Activated effector memory CD4-positive, alpha-beta T cell treated with anti-CD3 and anti-CD28 coated beads, Interleukin-2, amount 50 U/mL, for 16 hours (primary cell): ENCODE data around the gene XRCC1.
"Not testable (repeated sequence)": the region's sequence is repeated elsewhere in the genome, so short reads cannot be mapped to it uniquely, and the experiment has no call there.

Source experiments
- DNase-seq: peaks from one replicate; pipeline ENCODE4 v3.0.0-alpha.2; 2020

Gene XRCC1

DNA sequence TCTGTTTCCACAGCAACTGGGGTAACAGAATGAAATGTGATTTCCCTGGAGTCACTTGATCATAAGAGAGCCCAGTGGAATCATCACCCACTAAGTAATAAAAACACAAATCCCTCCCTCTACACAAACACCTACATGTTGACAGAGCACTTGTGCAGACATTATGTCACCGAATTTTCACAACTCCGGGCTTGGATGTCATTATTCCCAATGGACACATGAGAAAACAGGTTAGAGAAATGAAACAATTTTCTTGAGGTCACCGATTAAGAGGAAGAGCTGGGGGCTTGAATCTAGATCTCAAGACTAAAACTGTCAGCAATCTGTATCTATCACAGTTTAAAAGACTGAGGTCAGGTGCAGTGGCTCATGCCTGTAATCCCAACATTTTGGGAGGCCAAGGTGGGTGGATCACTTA, 3.1 kb downstream of the XRCC1 start:
- no peak for DNase-seq

DNA sequence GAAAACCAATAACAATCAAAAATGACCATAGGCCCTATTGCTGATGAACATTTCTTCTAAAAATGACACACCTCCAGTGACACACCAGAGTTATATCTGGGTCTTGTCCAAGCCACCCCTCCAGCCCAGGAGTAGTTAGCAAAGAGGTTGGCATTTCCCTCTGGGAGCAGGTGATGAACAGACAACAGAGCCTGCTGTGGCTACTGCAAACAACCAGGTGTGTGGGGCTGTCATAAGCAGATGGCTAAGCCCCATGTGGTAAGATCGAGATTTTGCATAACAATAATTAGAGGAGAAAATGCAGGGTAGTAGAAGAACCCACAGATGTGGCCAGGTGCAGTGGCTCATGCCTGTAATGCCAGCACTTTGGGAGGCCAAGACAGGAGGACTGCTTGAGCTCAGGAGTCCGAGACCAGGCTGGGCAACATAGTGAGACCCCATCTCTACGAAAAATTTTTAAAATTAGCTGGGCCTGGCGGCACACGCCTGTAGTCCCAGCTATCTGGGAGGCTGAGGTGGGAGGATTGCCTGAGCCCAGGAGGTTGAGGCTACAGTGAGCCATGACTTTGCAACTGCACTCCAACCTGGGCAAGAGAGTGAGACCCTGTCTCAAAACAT, 5.0 kb downstream of the XRCC1 start:
- DNase-seq, result no peak

DNA sequence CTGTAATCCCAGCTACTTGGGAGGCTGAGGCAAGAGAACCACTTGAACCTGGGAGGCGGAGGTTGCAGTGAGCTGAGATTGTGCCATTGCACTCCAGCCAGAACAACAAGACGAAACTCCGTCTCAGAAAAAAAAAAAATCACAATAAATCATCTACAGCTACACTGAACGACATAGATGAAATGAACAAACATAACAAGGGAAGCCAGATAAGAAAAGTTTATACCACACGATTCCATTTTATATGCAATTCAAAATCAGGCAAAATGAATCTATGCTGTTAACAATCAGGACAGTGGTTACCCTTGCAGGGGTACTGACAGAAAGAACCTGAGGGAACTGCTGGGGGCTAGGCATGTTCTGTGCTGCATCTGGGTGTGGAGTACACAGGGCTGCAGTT, 5.7 kb downstream of the XRCC1 start:
- DNase-seq, result no peak

DNA sequence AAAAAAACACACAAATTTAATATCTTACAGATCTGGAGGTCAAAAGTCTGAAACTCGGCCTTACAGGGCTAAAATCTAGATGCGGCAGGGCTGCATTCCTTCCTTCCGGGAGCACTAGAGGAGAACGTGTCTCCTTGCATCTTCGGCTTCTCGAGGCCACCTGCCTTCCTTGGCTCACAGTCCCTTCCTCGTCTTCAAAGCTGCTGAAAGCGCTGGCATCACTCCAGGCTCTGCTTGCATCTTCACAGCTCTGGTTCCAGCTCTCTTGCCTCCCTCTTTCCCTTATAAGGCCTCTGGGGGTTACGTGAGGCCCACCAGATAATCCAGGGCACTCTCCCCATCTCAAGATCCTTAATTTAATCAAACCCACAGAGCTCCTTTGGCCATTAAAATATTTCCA, 10.5 kb downstream of the XRCC1 start:
- DNase-seq, result no peak

DNA sequence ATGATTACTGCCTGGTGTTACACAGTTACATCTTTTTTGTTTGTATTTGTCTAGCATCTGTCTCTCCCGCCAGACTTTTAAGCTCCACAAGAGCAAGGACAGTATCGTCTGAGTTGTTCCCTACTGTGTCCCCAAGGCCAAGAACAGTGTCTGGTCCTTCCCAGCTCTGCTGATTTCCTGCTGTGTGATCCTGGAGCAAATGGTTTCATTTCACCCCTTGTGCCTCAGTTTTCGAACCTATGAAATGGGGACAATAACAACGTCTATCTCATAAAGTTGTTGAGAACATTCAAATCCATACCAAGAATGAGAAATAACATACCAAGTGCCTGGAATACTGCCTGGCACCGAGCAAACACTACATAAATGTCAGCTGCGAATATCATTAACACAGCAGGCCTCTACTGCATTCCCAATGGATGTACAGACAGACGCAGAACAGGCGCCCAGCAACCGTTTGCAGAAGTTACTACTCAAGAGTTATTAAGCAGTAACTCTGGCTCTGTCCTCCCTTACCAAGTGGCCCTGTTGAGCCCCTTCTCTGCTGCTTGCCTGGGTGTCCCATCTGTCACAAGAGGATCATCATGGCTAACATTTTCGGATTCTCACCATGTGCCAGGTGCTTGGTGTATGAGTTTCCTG, 11.4 kb downstream of the XRCC1 start:
- no peak for DNase-seq

DNA sequence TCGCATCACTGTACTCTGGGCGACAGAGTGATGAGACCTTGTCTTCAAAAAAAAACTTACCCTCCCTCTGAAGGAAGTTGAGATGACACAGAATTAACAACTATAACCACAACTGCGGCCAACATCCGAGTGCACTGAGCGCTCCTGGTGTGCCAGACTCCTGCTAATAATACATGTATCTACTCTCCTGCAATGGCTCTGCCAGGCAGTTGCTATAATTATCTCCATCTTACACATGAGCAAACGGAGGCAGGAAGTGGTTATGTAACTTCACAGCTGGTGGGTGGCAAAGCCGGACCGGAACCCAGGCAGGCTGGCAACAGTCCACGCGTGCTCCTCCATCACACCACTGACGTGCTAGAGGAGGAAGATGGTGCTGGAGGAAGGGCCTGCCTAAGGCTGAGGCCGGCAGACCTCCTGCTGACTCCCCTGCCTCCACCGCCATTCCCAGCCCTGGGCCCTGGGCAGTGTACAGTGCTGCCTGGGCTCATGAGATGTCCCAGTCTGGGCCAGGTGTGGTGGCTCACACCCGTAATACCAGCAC, 12.6 kb downstream of the XRCC1 start:
- DNase-seq, result peak; percentile 87

DNA sequence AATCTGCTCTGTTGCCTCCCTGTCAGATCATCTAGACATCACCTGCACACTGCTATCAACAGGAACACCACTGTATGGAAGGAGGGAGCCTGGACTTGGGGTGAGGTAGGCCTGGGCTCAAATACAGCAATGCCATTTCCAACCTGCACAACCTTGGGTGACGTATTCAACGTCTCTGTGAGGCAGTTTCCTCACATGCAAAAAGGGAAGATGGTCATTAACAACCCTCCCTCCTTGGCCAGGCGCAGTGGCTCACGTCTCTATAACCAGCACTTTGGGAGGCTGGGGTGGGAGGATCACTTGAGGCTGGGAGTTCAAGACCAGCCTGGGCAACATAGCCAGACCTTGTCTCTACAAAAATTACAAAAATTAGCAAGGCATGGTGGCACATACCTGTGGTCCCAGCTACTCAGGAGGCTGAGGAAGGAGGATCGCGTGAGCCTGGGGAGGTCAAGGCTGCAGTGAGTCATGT, 13.1 kb downstream of the XRCC1 start:
- no peak for DNase-seq

DNA sequence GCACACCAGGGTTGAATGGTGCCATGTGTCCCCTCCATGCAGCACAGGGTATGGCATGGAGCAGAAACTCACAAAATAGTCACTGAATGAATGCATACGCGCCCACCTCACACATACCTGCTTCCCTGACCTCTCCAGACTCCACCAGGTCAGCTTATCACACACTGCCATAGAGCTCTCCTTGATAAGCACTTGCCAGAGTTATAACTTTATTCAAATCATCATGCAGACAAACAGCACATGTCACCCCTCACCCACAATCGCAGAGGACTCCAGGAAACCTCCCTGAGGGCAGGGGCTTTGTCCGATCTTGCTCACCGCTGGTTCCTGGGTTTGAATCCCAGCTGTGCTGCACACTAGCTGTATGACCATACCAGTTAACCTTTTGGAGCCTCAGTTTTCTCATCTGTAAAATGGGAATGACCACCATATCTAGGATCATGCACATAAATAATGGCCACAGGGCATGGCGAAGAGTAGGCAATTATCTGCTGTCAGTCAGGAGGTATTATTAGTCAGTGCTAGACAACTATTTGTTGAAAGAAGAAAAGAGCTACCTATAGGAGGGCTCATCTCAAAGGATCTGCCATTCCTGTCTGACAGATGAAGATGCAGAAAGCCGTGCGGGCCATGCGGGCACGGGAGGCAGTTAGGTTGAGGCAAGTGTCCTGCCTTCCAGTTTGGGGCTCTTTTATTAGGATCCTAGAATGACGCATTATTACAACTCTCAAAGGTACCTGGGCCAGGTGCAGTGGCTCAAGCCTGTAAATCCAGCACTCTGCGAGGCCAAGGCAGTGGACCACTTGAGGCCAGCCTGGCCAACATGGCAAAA, 14.0 kb downstream of the XRCC1 start:
- no peak for DNase-seq

DNA sequence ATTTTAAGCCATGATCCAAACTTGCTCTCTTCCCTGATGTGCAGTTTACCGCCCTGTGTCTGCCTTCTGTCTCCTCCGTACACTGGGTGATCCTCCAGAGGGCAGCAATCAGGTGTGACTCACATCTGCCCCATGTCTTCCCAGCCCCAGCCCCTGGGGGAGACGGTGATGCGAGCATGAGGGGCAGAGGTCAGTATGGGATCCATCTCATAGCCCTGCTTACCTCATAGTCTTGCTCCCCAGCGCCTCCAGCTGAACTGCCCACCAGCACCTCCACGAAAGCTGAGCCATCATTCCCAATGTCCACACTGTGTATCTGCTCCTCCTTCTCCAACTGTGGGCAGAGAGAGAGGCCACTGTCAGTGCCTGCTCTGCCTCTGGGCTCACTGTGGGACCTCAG, 14.6 kb downstream of the XRCC1 start:
- no peak for DNase-seq

DNA sequence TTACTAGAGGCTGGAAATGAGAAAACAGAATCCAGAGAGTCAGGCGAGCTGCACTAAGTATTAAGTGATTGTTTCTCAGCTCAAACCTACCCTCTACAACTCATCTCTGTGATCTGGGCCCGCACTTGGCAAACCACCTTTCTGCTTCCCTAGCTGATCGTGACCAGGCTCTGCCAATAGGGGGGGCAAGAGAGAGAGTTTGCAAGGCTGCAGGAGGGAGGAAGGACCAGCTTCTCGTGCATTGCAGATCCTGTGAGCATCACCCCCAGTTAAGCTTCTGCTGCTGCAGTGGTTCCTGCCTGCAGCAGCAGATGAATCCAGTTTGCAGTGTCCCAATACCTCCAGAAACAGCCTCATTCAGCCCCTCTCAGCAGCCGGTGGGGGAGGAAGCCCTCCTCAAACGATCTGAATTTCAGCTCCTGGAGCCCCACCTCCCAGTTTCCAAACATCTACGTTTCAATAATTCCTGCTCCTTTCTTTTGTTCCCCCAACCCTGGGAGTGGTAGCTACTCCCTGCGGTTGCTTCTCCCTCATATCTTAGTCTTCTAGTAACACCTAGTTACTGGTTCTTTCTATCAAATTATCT, 20.0 kb downstream of the XRCC1 start:
- peak; percentile 92 for DNase-seq

DNA sequence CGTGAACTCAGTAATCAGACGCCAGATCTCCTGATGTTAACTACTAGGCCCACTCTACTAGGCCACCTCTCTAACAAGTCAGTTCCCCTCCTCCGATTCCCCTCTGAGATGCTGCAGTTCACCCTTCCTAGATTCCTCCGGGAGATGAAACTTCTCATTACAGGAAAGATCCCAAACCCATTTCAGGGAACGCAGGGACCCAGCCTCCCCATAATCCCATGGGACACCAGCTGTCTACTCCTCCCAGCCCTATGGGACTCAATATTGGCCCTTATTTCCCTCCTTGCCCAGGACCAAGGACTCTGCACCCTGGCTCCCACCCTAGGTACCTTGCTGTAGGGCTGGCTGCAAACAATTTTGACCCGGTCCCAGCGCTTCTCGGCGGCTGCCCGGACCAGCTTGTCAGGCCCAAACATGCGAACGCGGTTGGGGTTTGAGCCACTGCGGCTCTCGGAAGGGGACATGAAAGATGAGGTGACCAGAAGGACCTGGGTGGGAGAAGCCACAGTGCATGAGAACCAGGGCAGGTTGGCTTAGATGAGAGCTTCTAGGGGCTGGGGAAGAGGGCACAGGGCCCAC, 20.9 kb downstream of the XRCC1 start:
- DNase-seq, result no peak

DNA sequence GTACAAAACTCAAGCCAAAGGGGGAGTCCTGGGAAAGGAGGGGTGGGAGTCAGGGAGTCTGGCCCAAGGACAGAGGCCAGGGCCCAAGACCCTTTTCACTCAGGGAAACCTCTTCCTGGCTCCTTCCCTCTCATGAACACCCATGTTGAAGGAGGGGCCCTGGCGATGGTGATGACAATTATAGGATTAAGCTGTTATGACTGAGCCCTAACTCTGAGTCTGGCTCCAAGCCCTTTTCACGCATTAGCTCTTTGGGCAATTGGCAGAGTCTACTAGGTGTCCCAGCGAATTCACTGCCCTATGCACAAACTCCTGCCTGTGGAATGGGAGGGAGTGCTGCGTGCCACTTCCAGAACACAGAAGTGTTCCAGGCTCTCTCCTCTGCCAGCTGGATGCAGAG, 21.7 kb downstream of the XRCC1 start:
- no peak for DNase-seq

DNA sequence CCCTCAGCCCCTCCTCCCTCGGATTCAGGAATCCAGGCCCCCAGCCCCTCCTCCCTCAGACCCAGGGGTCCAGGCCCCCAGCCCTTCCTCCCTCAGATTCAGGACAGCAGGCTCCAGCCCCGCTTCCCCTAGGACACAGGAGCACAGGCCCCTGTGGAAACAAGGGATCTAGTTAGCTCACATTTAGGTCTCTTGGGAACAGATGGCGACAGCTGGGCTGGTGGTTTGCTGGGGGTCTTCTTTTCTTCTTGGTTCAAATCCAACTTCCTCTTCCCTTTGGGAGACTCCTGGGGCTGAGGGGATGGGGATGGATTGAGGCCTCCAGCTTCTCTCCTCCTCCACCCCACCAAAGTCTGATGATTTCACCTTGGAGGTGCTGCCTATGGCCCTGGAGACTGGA, 22.7 kb downstream of the XRCC1 start:
- DNase-seq, result no peak

DNA sequence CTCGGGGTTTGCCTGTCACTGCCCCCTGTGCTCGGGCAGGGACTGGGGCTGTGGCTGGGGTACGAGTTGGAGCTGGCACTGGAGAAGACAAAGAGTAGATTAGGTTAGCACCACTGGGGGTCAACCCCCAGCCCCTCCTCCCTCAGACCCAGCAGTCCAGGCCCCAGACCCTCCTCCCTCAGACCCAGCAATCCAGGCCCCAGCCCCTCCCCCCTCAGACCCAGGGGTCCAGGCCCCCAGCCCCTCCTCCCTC, 23.2 kb downstream of the XRCC1 start:
- DNase-seq, result no peak

DNA sequence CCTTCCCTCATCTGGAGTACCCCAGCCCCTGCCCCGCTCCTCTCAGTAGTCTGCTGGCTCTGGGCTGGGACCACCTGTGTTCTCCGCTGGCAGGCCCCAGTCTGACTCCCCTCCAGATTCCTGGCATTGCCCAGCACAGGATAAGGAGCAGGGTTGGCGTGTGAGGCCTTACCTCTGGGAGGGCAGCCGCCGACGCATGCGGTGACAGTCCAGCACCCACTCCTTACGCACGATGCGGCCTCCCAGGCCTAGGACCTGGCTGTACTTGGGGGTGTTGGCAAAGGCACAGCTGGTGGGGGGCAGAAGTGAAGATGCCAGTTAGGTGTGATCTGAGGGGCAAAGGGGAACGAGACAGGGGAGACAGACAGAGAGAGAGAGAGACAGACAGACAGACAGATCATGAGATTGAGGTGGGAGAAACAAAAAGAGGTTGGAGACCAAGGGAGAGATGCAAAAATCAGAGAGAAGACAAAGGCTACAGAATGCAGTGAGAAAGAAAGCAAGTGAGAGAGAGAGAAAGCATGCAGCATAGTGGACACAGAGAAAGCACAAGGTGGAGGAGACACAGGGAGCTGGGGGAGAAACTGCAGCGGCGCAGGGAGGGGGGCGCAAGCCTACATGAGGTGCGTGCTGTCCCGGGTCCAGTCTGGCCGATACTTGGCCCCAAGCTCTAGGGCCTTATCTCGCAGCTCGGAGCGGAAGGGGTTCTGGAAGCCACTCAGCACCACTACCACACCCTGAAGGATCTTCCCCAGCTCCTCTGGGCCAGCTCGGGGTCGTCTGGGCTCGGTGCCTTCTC, 23.7 kb downstream of the XRCC1 start:
- no peak for DNase-seq

DNA sequence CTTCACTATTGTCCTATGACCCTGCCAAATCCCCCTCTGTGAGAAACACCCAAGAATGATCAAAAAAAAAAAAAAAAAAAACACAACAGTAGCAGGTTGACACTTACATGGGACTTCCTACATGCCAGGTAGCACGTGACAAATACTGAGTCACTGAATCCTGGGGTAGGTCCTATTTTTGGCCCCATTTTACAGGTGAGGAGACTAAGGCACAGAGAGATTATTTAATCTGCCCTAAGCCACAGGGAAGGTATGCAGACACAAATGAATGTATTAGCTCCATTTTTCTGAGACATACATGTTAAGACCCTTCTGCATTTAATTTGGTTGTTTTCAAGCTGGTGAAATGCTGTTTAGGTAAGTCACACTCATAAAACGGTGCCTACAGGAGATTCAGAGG, 26.6 kb downstream of the XRCC1 start:
- DNase-seq, result no peak

DNA sequence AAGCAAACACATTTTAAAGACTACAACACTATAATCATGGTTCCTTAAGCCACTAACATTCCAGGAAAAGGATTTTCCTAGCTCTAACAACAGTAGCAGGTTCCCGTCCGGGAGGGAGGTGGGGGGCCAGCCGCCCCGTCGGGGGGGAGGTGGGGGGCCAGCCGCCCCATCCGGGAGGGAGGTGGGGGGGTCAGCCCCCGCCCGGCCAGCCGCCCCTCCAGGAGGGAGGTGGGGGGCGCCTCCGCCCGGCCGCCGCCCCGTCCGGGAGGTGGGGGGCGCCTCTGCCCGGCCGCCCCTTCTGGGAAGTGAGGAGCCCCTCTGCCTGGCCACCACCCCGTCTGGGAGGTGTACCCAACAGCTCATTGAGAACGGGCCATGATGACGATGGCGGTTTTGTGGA, 27.4 kb downstream of the XRCC1 start:
- not testable (repeated sequence) for DNase-seq

DNA sequence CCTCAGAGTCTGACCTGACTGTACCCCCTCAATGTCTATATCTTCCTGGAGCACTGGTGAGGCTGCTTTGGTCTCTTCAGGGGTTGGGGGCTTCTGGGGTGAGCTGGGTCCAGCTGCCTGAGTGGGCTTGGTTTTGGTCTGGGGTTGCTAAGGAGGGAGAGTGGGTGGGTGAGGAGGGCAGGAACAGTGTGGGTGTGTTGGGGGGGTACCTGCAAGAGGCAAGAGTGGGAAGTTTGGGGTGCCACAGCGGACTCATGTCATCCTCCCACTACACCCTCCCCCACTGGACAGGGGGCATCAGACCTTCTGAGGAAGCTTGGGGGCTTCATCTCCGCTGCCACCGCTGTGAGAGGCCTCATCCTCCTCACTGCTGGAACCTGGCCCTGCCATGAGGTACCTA, 28.7 kb downstream of the XRCC1 start:
- no peak for DNase-seq

DNA sequence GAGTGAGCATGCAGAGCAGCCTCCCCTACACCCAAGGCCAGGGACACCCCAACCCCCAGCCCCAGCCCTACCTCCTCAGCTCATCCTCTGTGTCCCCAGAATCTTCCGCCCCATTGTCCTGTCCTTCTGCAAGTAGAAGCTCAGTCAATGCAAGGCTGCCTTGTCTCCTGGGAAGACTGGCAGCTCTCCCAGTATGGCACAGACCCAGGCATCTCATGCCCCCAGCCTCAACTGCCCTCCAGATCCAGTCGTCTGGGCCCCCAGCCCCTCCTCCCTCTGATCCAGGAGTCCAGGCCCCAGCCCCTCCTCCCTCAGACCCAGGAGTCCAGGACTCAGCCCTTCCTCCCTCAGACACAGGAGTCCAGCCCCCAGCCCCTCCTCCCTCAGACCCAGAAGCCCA, 29.3 kb downstream of the XRCC1 start:
- DNase-seq, result no peak

DNA sequence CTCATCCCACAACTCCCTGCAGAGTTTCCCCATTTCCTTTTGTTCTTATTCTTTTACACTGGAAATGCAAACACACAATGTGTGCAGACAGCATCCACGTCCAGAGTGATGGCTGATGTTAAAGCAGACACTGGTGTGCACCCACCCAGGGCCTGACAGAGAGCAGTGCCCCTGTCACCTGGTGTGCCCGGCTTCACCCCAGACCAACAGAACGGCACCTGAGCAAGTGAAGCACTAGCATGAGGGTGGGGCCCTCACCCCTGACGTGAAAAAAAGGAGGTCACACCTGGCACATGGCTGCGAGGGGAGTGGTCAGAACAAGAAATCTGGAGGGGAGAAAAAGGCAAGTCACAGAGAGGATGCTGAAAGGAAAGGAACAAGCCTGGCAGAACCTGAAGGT, 30.1 kb downstream of the XRCC1 start:
- no peak for DNase-seq

DNA sequence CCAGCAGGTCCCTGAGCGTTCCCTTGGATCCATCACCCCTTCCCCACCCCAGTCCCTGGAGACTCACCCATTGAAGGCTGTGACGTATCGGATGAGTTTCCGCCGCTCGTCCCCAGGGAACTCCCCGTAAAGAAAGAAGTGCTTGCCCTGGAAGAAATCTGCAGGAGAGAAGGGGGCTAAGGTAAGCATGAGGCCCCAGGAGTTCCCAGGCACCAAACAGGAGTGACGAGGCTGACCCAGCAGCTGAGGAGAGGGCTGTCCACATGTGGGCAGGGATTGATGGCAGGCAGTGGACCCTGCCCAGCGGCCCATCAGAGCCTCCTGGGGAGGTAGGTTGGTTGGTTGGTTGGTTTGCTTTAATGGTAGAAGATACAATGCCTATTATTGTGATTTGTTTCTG, 31.2 kb downstream of the XRCC1 start:
- DNase-seq, result no peak

DNA sequence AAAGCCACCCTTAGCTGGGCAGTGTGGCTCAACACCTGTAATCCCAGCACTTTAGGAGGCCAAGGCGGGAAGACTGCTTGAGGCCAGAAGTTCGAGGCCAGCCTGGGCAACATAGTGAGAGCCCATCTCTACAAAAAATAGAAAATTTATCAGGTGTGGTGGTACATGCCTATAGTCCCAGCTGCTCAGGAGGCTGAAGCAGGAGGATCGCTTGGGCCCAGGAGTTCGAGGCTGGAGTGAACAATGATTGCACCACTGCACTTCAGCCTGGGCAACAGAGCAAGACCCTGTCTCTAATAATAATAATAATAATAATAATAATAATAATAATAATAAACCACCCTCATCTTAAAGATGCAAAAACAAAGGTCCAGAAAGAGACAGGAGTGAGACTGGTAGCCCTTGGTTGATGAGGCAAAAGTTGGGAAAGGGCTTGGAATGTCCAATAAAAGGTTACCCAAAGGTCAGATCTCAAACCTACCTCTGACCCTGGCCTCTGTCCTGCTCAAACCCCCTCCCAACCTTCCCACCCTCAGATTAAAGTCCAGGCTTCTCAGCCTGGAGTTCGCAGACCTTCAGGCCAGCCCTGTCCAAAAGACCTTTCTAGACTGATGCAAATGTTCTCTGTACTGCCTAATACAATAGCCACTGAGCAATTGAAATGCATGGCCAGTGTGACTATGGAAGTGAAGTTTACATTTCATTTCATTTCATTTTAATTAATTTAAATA, 33.2 kb downstream of the XRCC1 start:
- no peak for DNase-seq
